ENCODE data around the gene CYP27C1. TPM values are rescaled to one million over a fixed set of nuclear protein-coding genes. Genes with fewer than 3 reads are reported as not detected.

The CYP27C1 gene
- total and polyA plus RNA-seq, 2 of the 13 experiments (the other 11 are each of a cell fraction or from before 2014, with no cell fraction given) = not detected

- DNase-seq (ENCODE audit: low spot score) (no peak), FAIRE-seq (no peak), ATAC-seq (peak; percentile 56)
- Histone ChIP-seq H3K4me2 (ENCODE audit: low read depth, low read length) (no peak overlapping the region), H3K4me3 (replicated peaks in 1 of 3; ENCODE audit: insufficient read depth in 1 of 3, low read depth in 2 of 3, low read length in 3 of 3) (no peak overlapping the region), H3K4me1 (ENCODE audit: insufficient read depth, low read length) (peaks cover 17% of the 10 kb centered on the region), H3K9me3 (ENCODE audit: low read length) (no peaks in the 10 kb centered on the region), H3K27ac (ENCODE audit: extremely low read length, insufficient read depth, low read length) (no peak overlapping the region), H2AFZ (ENCODE audit: low read length) (no peak overlapping the region), H3K9ac (ENCODE audit: insufficient read depth, low read depth, low read length) (no peak overlapping the region), H3K36me3 (replicated peaks in 1 of 2; ENCODE audit: control insufficient read depth in 1 of 2, insufficient read depth in 2 of 2, low read length in 2 of 2) (no peaks in the 10 kb centered on the region), H4K20me1 (ENCODE audit: insufficient read depth, low read length) (no peaks in the 10 kb centered on the region), H3K27me3 (ENCODE audit: control insufficient read depth in 1 of 2, insufficient read depth in 2 of 2, low read length in 2 of 2) (peaks cover 0 to 40% of the 10 kb centered on the region in 2 experiments; a peak in 4 of 5 replicates), H3K79me2 (ENCODE audit: insufficient read depth, low read length) (no peaks in the 10 kb centered on the region)
- CTCF ChIA-PET (ENCODE audit: low intra/inter-chr PET ratio, low total read pairs) = no interaction called here
- in situ Hi-C loops (cut with HindIII; ENCODE audit: extremely low pct_ligation_motif_present, low pct_unique_long_range_greater_than_20kb) = no loop called here
- 0 out of 2 replicates have a peak, but pooled peaks have one; percentile 11 for TF ChIP-seq ZBTB33 (CRISPR knock-in tag; IDR thresholded peaks at IDR 0.05)
- no peak for TF ChIP-seq JUNB (CRISPR knock-in tag; IDR thresholded peaks at IDR 0.05; ENCODE audit: borderline replicate concordance)
- TF ChIP-seq CTCF (CRISPR knock-in tag; IDR thresholded peaks at IDR 0.05) = peak; percentile 30; the same call in 1 of the 2 replicates
- no peak for TF ChIP-seq GABPA (IDR thresholded peaks at IDR 0.05; ENCODE audit: low read depth, low read length)
- peak; percentile 32; the same call in 1 of the 2 replicates for TF ChIP-seq GABPA (CRISPR knock-in tag; IDR thresholded peaks at IDR 0.05; ENCODE audit: low read depth)
- TF ChIP-seq STAG1 (CRISPR knock-in tag; IDR thresholded peaks at IDR 0.05) = 0 out of 2 replicates have a peak, but pooled peaks have one; percentile 18
- BruUV-seq (replicated peaks) = no TSS peak
- WGBS (ENCODE audit: low lambda C conversion rate) = 37% methylated on average over 9 of the region's 9 CpGs
- intact Hi-C loops (cut with micrococcal nuclease; ENCODE audit: unreplicated experiment) = no loop called here
- POLR2A ChIA-PET = no interaction called here
Observed at GRCh38 chr2:127185093-127185492, 35.0 kb downstream of the CYP27C1 start.

All from HepG2 (cell line).